OCI-LY7 (cell line): ENCODE data around the gene PPFIA4.

Source experiments
- CTCF ChIP-seq: fragments of 200-600 bp; sonication (generic); conservative IDR thresholded peaks from 2 replicates; pipeline ENCODE4 v1.5.1; 2014; ENCODE audit warnings: mild to moderate bottlenecking, antibody characterized with exemption, low read length, moderate library complexity, mixed read lengths
- EZH2phosphoT487 ChIP-seq: fragments of 200-600 bp; sonication (generic); IDR thresholded peaks from 2 replicates; pipeline ENCODE4 v1.6.1; 2018; ENCODE audit warnings: low read depth, borderline replicate concordance, mild to moderate bottlenecking, mixed run types, antibody characterized with exemption, low read length, moderate library complexity, mixed read lengths

DNA sequence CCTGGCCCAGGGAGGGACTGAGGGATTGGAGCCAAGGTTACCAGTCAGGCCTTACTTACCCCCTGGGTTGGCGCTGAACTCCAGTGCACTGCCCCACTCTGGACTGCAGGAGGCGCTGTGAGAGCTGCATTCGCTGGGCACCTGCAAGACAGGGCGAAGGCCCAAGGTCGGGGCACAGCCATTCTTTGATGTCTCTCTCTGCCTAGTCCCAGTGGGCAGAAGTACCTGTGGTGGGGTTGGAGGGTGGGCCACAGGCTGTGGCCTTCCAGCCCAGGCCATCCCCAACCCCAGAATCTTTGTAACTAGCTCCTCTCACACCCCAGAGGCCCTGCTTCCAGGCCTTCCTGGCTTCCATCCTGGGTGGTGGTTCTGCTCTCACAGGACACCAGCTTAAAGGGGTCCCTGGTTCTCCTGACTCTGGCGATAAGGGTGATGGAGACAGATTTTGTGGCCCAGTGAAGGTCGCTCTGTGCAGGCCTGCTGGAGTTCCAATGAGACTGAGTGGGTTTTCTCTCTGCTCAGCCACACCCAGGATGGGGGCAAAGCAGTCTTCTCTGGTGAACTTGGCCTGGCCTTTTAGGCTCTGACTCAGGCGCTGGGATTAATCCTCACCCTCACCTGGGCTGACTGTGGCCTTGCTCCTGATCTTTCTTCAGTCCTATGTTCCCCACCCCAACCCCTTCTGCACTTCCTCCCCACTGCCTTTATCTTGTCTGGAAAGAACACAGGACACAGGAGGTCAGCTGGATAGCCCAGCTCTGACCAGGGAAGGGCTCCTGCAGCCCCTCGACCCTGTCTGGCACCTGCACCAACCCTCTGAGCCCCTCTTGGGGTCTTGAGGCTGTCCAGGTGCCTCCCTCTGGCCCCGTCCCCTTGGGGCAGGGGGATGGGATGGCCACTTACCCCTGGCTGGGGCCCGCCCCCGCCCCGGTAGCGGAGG lies 58.6 kb downstream of the PPFIA4 start:
- TF ChIP-seq CTCF (peak; percentile 76), EZH2phosphoT487 (no peak)
